Gastroesophageal sphincter (tissue), 4 donors: ENCODE measurements around the gene SFMBT2. TPM values are rescaled to one million over a fixed set of nuclear protein-coding genes. Genes with fewer than 3 reads are reported as not detected.

Source experiments
- ATAC-seq: fragments of 150-250 bp; one replicate; pipeline ENCODE4 v1.9.1; 2016; ENCODE audit warnings: mild to moderate bottlenecking, moderate library complexity
- H3K27ac ChIP-seq, 4 donors: fragments of 200-600 bp; sonication (generic) in 3 of 4; 1 replicate in 3 of 4; 2 replicates in 1 of 4; pipeline ENCODE4 v1.5.1; 2016 to 2019
- H3K27me3 ChIP-seq: fragments of 200-600 bp; sonication (generic); one replicate; pipeline ENCODE4 v1.5.1; 2019
- H3K36me3 ChIP-seq, 2 donors: fragments of 200-600 bp; sonication (generic); one replicate each; pipeline ENCODE4 v1.5.1; 2019; ENCODE audit warnings: control low read depth in 1 of 2
- H3K4me1 ChIP-seq, 3 donors: fragments of 200-600 bp; sonication (generic); 1 replicate in 2 of 3; 2 replicates in 1 of 3; pipeline ENCODE4 v1.5.1; 2016 to 2019; ENCODE audit warnings: control low read depth in 2 of 3
- H3K4me3 ChIP-seq, 2 donors: fragments of 200-600 bp; sonication (generic); one replicate each; pipeline ENCODE4 v1.5.1; 2019; ENCODE audit warnings: mild to moderate bottlenecking in 1 of 2, moderate library complexity in 1 of 2
- H3K9me3 ChIP-seq, 3 donors: fragments of 200-600 bp; sonication (generic); one replicate each; pipeline ENCODE4 v1.5.1; 2017 to 2019; ENCODE audit warnings: control low read depth in 2 of 3
- CTCF ChIP-seq, 4 experiments: fragments of 200-600 bp in 2 of 4; fragments of 450-650 bp in 2 of 4; sonication (generic) in 1 of 4; IDR thresholded peaks; one replicate each; pipeline ENCODE4 v1.5.1; 2017 to 2019; ENCODE audit warnings: antibody characterized with exemption in 4 of 4, mild to moderate bottlenecking in 2 of 4, moderate library complexity in 2 of 4
- EP300 ChIP-seq: sonication (generic); formaldehyde crosslinking; IDR thresholded peaks from one replicate; pipeline ENCODE4 v1.6.1; 2017; ENCODE audit warnings: antibody characterized with exemption, mild to moderate bottlenecking
- POLR2A ChIP-seq, 2 donors: fragments of 450-650 bp; IDR thresholded peaks; one replicate each; pipeline ENCODE4 v1.6.1; 2017; ENCODE audit warnings: antibody characterized with exemption in 2 of 2, mild to moderate bottlenecking in 2 of 2, moderate library complexity in 1 of 2
- POLR2AphosphoS5 ChIP-seq: sonication (generic); formaldehyde crosslinking; IDR thresholded peaks from one replicate; pipeline ENCODE4 v1.6.1; 2017; ENCODE audit warnings: antibody characterized with exemption
- WGBS, 2 donors: methylation state at CpG; one replicate each; pipeline ENCODE4 v1.1.5; 2018; ENCODE audit warnings: low coverage in 1 of 2; 5-methylcytosine and 5-hydroxymethylcytosine counted together
- small RNA-seq, 4 donors: library from RNA; depleted of rRNA; stranded (forward); fragments of <200 nt; gene quantifications; one replicate each; pipeline ENCODE3, GENCODE V24; 2016
- total RNA-seq, 4 donors: library from RNA; depleted of rRNA; stranded (reverse); fragments of >200 nt; gene quantifications; one replicate each; pipeline ENCODE4 v1.1.0, GENCODE V29; 2016

The SFMBT2 gene
- total RNA-seq, 4 donors from 2014 or later = 6.9 to 14.3 (median 11.4) TPM

- WGBS, 2 donors = 83 to 84% methylated on average over 4 to 5 of the region's 5 CpGs
- H3K4me3 ChIP-seq = no peak overlapping the region
- H3K27me3 ChIP-seq = no peaks in the 10 kb centered on the region
- H3K27ac ChIP-seq = no peak overlapping the region
- no peak for TF ChIP-seq CTCF (IDR thresholded peaks at IDR 0.05)
- no peak for TF ChIP-seq POLR2A (IDR thresholded peaks at IDR 0.05)
- no peak for TF ChIP-seq EP300
- TF ChIP-seq POLR2AphosphoS5 = no peak
- no peaks in the 10 kb centered on the region for H3K36me3 ChIP-seq
- no peaks in the 10 kb centered on the region for H3K4me1 ChIP-seq
- no peak for ATAC-seq
- H3K9me3 ChIP-seq = no peaks in the 10 kb centered on the region
These were observed 293.5 kb downstream of the SFMBT2 start for GRCh38 chr10:7117177-7117799.

- H3K4me1 ChIP-seq = no peaks in the 10 kb centered on the region
- H3K9me3 ChIP-seq = no peaks in the 10 kb centered on the region
- H3K27ac ChIP-seq = no peak overlapping the region
- TF ChIP-seq EP300 = no peak
- TF ChIP-seq POLR2AphosphoS5 = no peak
- no peak for TF ChIP-seq POLR2A (IDR thresholded peaks at IDR 0.05)
- TF ChIP-seq CTCF (IDR thresholded peaks at IDR 0.05) = no peak
- no peaks in the 10 kb centered on the region for H3K27me3 ChIP-seq
- H3K36me3 ChIP-seq = no peaks in the 10 kb centered on the region
- H3K4me3 ChIP-seq = no peak overlapping the region
- WGBS, 2 donors = 90 to 100% methylated on average over 3 of the region's 3 CpGs
- ATAC-seq = no peak
These were observed 299.3 kb downstream of the SFMBT2 start for GRCh38 chr10:7111561-7111960.

- Histone ChIP-seq H3K36me3 (no peaks in the 10 kb centered on the region), H3K9me3 (no peaks in the 10 kb centered on the region), H3K27me3 (no peaks in the 10 kb centered on the region), H3K27ac (no peak overlapping the region), H3K4me1 (no peaks in the 10 kb centered on the region), H3K4me3 (no peak overlapping the region)
- ATAC-seq = no peak
- WGBS, 2 donors = 94 to 98% methylated on average over 2 to 3 of the region's 3 CpGs
- TF ChIP-seq EP300 (no peak), POLR2A (IDR thresholded peaks at IDR 0.05) (no peak), POLR2AphosphoS5 (no peak), CTCF (IDR thresholded peaks at IDR 0.05) (no peak)
These were observed 299.7 kb downstream of the SFMBT2 start for GRCh38 chr10:7111089-7111488.

Small RNAs within 50 kb of the gene (small RNA-seq; reads per million reads assigned to genes)
- gene AL590095.2 = 0 reads per million in 4 donors
- gene COX6CP17 = 0 reads per million in 4 donors
